Measurements from ENCODE around the gene CAMK1D. TPM values are rescaled to one million over a fixed set of nuclear protein-coding genes. Genes with fewer than 3 reads are reported as not detected.

The CAMK1D gene
- total RNA-seq, 1 donor from 2014 or later, result 2.3 TPM

DNA sequence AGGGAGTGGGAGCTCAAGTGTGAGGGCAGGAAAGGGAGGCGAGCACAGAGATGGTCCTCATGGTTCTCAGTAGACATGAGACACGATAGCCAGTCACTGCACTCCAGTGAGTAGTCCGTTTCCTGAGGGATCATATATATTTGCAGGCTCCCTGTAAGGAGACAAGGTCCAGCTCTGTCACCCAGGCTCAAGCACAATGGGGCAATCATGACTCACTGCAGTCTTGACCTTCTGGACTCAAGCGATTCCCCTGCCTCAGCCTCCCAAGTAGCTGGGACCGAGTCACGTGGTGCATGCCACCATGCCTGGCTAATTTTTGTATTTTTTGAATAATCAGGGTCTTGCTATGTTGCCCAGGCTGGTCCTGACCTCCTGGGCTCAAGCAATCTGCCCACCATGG, 535.5 kb downstream of the CAMK1D start:
- no peak for DNase-seq (ENCODE audit: low read depth)
- no peaks in the 10 kb centered on the region for H3K36me3 ChIP-seq (ENCODE audit: control insufficient read depth, insufficient read depth, low read length)
- H3K27me3 ChIP-seq (ENCODE audit: control insufficient read depth, insufficient read depth, low read length), result no peaks in the 10 kb centered on the region
- no peak overlapping the region for H3K4me3 ChIP-seq (ENCODE audit: low read depth, low read length)
- TF ChIP-seq, protein P1, sequence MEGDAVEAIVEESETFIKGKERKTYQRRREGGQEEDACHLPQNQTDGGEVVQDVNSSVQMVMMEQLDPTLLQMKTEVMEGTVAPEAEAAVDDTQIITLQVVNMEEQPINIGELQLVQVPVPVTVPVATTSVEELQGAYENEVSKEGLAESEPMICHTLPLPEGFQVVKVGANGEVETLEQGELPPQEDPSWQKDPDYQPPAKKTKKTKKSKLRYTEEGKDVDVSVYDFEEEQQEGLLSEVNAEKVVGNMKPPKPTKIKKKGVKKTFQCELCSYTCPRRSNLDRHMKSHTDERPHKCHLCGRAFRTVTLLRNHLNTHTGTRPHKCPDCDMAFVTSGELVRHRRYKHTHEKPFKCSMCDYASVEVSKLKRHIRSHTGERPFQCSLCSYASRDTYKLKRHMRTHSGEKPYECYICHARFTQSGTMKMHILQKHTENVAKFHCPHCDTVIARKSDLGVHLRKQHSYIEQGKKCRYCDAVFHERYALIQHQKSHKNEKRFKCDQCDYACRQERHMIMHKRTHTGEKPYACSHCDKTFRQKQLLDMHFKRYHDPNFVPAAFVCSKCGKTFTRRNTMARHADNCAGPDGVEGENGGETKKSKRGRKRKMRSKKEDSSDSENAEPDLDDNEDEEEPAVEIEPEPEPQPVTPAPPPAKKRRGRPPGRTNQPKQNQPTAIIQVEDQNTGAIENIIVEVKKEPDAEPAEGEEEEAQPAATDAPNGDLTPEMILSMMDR (IDR thresholded peaks at IDR 0.05; ENCODE audit: insufficient read depth, low read length, poor library complexity, severe bottlenecking), result no peak

Other genes with a start within 250 kb of the CAMK1D start
- gene SEC61A2, start 219.9 kb upstream of the CAMK1D start, total RNA-seq, result 7.6 and 7.8 TPM in 2 replicates
- 56.8 and 77.2 TPM in 2 replicates for gene NUDT5, start 153.7 kb upstream of the CAMK1D start, total RNA-seq
- 89.2 and 93.4 TPM in 2 replicates for gene CDC123, start 153.4 kb upstream of the CAMK1D start, total RNA-seq

Data from kidney epithelial cell (primary cell).